OCI-LY7 (cell line): Measurements from ENCODE around the gene ZFAND2A.

Source experiments
- EZH2phosphoT487 ChIP-seq: fragments of 200-600 bp; sonication (generic); IDR thresholded peaks from 2 replicates; pipeline ENCODE4 v1.6.1; 2018; ENCODE audit warnings: low read depth, borderline replicate concordance, mild to moderate bottlenecking, mixed run types, antibody characterized with exemption, low read length, moderate library complexity, mixed read lengths
- TF ChIP-seq, protein P1 (sequence below): fragments of 200-600 bp; sonication (generic); conservative IDR thresholded peaks from 2 replicates; pipeline ENCODE4 v1.5.1; 2014; ENCODE audit warnings: mild to moderate bottlenecking, antibody characterized with exemption, low read length, moderate library complexity, mixed read lengths

GRCh38 chr7:1123715-1124114, 36.3 kb downstream of the ZFAND2A start:
- TF ChIP-seq, protein P1, sequence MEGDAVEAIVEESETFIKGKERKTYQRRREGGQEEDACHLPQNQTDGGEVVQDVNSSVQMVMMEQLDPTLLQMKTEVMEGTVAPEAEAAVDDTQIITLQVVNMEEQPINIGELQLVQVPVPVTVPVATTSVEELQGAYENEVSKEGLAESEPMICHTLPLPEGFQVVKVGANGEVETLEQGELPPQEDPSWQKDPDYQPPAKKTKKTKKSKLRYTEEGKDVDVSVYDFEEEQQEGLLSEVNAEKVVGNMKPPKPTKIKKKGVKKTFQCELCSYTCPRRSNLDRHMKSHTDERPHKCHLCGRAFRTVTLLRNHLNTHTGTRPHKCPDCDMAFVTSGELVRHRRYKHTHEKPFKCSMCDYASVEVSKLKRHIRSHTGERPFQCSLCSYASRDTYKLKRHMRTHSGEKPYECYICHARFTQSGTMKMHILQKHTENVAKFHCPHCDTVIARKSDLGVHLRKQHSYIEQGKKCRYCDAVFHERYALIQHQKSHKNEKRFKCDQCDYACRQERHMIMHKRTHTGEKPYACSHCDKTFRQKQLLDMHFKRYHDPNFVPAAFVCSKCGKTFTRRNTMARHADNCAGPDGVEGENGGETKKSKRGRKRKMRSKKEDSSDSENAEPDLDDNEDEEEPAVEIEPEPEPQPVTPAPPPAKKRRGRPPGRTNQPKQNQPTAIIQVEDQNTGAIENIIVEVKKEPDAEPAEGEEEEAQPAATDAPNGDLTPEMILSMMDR: no peak
- TF ChIP-seq EZH2phosphoT487: no peak
